GM18951 (cell line): Measurements from ENCODE around the gene DDX60.
"Not testable (repeated sequence)": the region's sequence is repeated elsewhere in the genome, so short reads cannot be mapped to it uniquely, and the experiment has no call there.

ENCODE experiments used
- POLR2A ChIP-seq: IDR thresholded peaks from 4 replicates; pipeline ENCODE4 v1.6.1; 2011; ENCODE audit warnings: mild to moderate bottlenecking; ENCODE audit not compliant: insufficient read length, insufficient read depth; ENCODE audit errors: extremely low read depth
- in situ Hi-C: fragments of 300-500 bp; cut with MboI; formaldehyde crosslinking; loops from one replicate; pipeline ENCODE4 v1.12.0; 2022; ENCODE audit warnings: low sequenced_read_pairs, mixed read lengths, inconsistent platforms; ENCODE audit not compliant: unreplicated experiment

The DDX60 gene

GRCh38 chr4:168317621-168318020 is 931 bp downstream of the DDX60 start:
- in situ Hi-C loops: no loop called here
- no peak for TF ChIP-seq POLR2A

- in situ Hi-C loops: no loop called here
- no peak for TF ChIP-seq POLR2A
Observed at GRCh38 chr4:168309781-168310180, 8.8 kb downstream of the DDX60 start.

- no peak for TF ChIP-seq POLR2A
- in situ Hi-C loops: no loop called here
Observed at GRCh38 chr4:168308912-168309311, 9.6 kb downstream of the DDX60 start.

GRCh38 chr4:168306476-168306875 is 12.1 kb downstream of the DDX60 start:
- no peak for TF ChIP-seq POLR2A
- in situ Hi-C loops: no loop called here

- in situ Hi-C loops: no loop called here
- TF ChIP-seq POLR2A: no peak
Observed at GRCh38 chr4:168304744-168305459, 13.7 kb downstream of the DDX60 start.

GRCh38 chr4:168303430-168303829 is 15.1 kb downstream of the DDX60 start:
- in situ Hi-C loops: not testable (repeated sequence)

GRCh38 chr4:168293386-168293975 is 25.1 kb downstream of the DDX60 start:
- in situ Hi-C loops: no loop called here
- TF ChIP-seq POLR2A: no peak

GRCh38 chr4:168291242-168291641 is 27.3 kb downstream of the DDX60 start:
- TF ChIP-seq POLR2A: no peak
- in situ Hi-C loops: no loop called here

- in situ Hi-C loops: not testable (repeated sequence)
Observed at GRCh38 chr4:168285850-168286249, 32.7 kb downstream of the DDX60 start.

- no peak for TF ChIP-seq POLR2A
- in situ Hi-C loops: no loop called here
Observed at GRCh38 chr4:168279556-168279955, 39.0 kb downstream of the DDX60 start.

- in situ Hi-C loops: no loop called here
- no peak for TF ChIP-seq POLR2A
Observed at GRCh38 chr4:168275836-168276235, 42.7 kb downstream of the DDX60 start.

GRCh38 chr4:168274871-168275270 is 43.7 kb downstream of the DDX60 start:
- in situ Hi-C loops: no loop called here
- TF ChIP-seq POLR2A: no peak

- TF ChIP-seq POLR2A: no peak
- in situ Hi-C loops: no loop called here
Observed at GRCh38 chr4:168273838-168274237, 44.7 kb downstream of the DDX60 start.

- in situ Hi-C loops: no loop called here
- no peak for TF ChIP-seq POLR2A
Observed at GRCh38 chr4:168272488-168272887, 46.1 kb downstream of the DDX60 start.
